SK-N-SH treated with all-trans-retinoic acid at 6 μM for 48 hours (cell line): ENCODE data around the gene RAB42.

Experiments
- ATAC-seq: fragments of 200-7000 bp; cut with Tn5 transposase; 3 replicates; pipeline ENCODE4 v1.9.1; 2020; ENCODE audit warnings: mild to moderate bottlenecking, moderate library complexity
- ARNTL ChIP-seq: fragments of 450-650 bp; formaldehyde crosslinking; IDR thresholded peaks from 2 replicates; pipeline ENCODE4 v1.5.0; 2020; ENCODE audit warnings: low read depth, mild to moderate bottlenecking, moderate library complexity, borderline replicate concordance
- BACH2 ChIP-seq: fragments of 250-450 bp; sonication (Bioruptor Pico); IDR thresholded peaks from 2 replicates; pipeline ENCODE4 v1.9.0; 2021; ENCODE audit warnings: mild to moderate bottlenecking, borderline replicate concordance
- CREB5 ChIP-seq: fragments of 250-450 bp; sonication (Bioruptor Pico); IDR thresholded peaks from 2 replicates; pipeline ENCODE4 v1.5.1; 2020; ENCODE audit warnings: low read depth, mild to moderate bottlenecking, moderate library complexity
- CSDC2 ChIP-seq: fragments of 250-450 bp; sonication (Bioruptor Pico); IDR thresholded peaks from 2 replicates; pipeline ENCODE4 v1.5.0; 2020; ENCODE audit warnings: mild to moderate bottlenecking, moderate library complexity
- CSRNP3 ChIP-seq: fragments of 250-450 bp; sonication (Bioruptor Pico); IDR thresholded peaks from 2 replicates; pipeline ENCODE4 v1.5.1; 2021; ENCODE audit warnings: mild to moderate bottlenecking, moderate library complexity
- ESRRG ChIP-seq: fragments of 250-450 bp; sonication (Bioruptor Pico); IDR thresholded peaks from 2 replicates; pipeline ENCODE4 v1.6.1; 2021; ENCODE audit warnings: mild to moderate bottlenecking
- GLIS3 ChIP-seq: fragments of 250-450 bp; sonication (Bioruptor Pico); IDR thresholded peaks from 2 replicates; pipeline ENCODE4 v1.5.0; 2020; ENCODE audit warnings: mild to moderate bottlenecking, moderate library complexity
- ISL1 ChIP-seq: fragments of 250-450 bp; sonication (Bioruptor Pico); IDR thresholded peaks from 2 replicates; pipeline ENCODE4 v2.1.2; 2022; ENCODE audit warnings: mild to moderate bottlenecking, moderate library complexity
- OSR1 ChIP-seq: fragments of 250-450 bp; sonication (Bioruptor Pico); IDR thresholded peaks from 2 replicates; pipeline ENCODE4 v1.8.0; 2022; ENCODE audit warnings: moderate library complexity, mild to moderate bottlenecking, inconsistent platforms
- PATZ1 ChIP-seq: fragments of 250-450 bp; sonication (Bioruptor Pico); IDR thresholded peaks from 2 replicates; pipeline ENCODE4 v1.8.0; 2020; ENCODE audit warnings: mild to moderate bottlenecking, moderate library complexity, borderline replicate concordance
- POU6F1 ChIP-seq: fragments of 250-450 bp; sonication (Bioruptor Pico); IDR thresholded peaks from 2 replicates; pipeline ENCODE4 v1.8.0; 2021; ENCODE audit warnings: low read depth, mild to moderate bottlenecking, moderate library complexity, borderline replicate concordance
- PPARA ChIP-seq: fragments of 250-450 bp; sonication (Bioruptor Pico); IDR thresholded peaks from 2 replicates; pipeline ENCODE4 v1.5.0; 2020; ENCODE audit warnings: mild to moderate bottlenecking, borderline replicate concordance
- RARB ChIP-seq: fragments of 250-450 bp; sonication (Bioruptor Pico); IDR thresholded peaks from 2 replicates; pipeline ENCODE4 v1.8.0; 2021; ENCODE audit warnings: mild to moderate bottlenecking, moderate library complexity
- SNAI2 ChIP-seq: fragments of 250-450 bp; sonication (Bioruptor Pico); IDR thresholded peaks from 2 replicates; pipeline ENCODE4 v1.5.0; 2020; ENCODE audit warnings: mild to moderate bottlenecking, moderate library complexity
- TCF4 ChIP-seq: fragments of 250-450 bp; sonication (Bioruptor Pico); IDR thresholded peaks from 2 replicates; pipeline ENCODE4 v1.8.0; 2021; ENCODE audit warnings: mild to moderate bottlenecking, moderate library complexity, borderline replicate concordance
- TOX ChIP-seq: fragments of 250-450 bp; sonication (Bioruptor Pico); IDR thresholded peaks from 2 replicates; pipeline ENCODE4 v1.8.0; 2021; ENCODE audit warnings: mild to moderate bottlenecking, moderate library complexity, borderline replicate concordance
- TSHZ2 ChIP-seq: fragments of 250-450 bp; sonication (Bioruptor Pico); IDR thresholded peaks from 2 replicates; pipeline ENCODE4 v1.5.0; 2020; ENCODE audit warnings: mild to moderate bottlenecking, moderate library complexity
- ZC3H10 ChIP-seq: fragments of 250-450 bp; sonication (Bioruptor Pico); IDR thresholded peaks from 2 replicates; pipeline ENCODE4 v1.5.1; 2021; ENCODE audit warnings: mild to moderate bottlenecking, moderate library complexity
- ZFP3 ChIP-seq: fragments of 250-450 bp; sonication (Bioruptor Pico); IDR thresholded peaks from 2 replicates; pipeline ENCODE4 v1.5.0; 2020; ENCODE audit warnings: mild to moderate bottlenecking, moderate library complexity
- ZFP30 ChIP-seq: fragments of 450-650 bp; formaldehyde crosslinking; IDR thresholded peaks from 2 replicates; pipeline ENCODE4 v1.5.0; 2022; ENCODE audit warnings: mild to moderate bottlenecking, moderate library complexity
- ZNF565 ChIP-seq: fragments of 450-650 bp; formaldehyde crosslinking; conservative IDR thresholded peaks from 2 replicates; pipeline ENCODE4 v1.5.0; 2020; ENCODE audit warnings: low read depth, mild to moderate bottlenecking, moderate library complexity
- ZNF70 ChIP-seq: fragments of 450-650 bp; formaldehyde crosslinking; IDR thresholded peaks from 2 replicates; pipeline ENCODE4 v1.5.0; 2020; ENCODE audit warnings: mild to moderate bottlenecking, moderate library complexity
- ZNF8 ChIP-seq: fragments of 450-650 bp; formaldehyde crosslinking; IDR thresholded peaks from 2 replicates; pipeline ENCODE4 v1.5.0; 2020; ENCODE audit warnings: mild to moderate bottlenecking, moderate library complexity

RAB42 gene

GRCh38 chr1:28578696-28579218, 13.3 kb upstream of the RAB42 start:
- no peak for ATAC-seq

GRCh38 chr1:28579401-28579800, 12.7 kb upstream of the RAB42 start:
- TF ChIP-seq CREB5 (CRISPR knock-in tag) = no peak
- no peak for TF ChIP-seq ZNF70 (CRISPR knock-in tag)
- no peak for TF ChIP-seq CSRNP3
- no peak for TF ChIP-seq TOX (CRISPR knock-in tag)
- TF ChIP-seq ESRRG (CRISPR knock-in tag) = no peak
- no peak for TF ChIP-seq PATZ1 (CRISPR knock-in tag)
- TF ChIP-seq POU6F1 (CRISPR knock-in tag) = no peak
- no peak for TF ChIP-seq ARNTL (CRISPR knock-in tag)
- TF ChIP-seq ZFP30 (CRISPR knock-in tag) = no peak
- TF ChIP-seq PPARA (CRISPR knock-in tag) = no peak
- no peak for TF ChIP-seq GLIS3
- no peak for TF ChIP-seq SNAI2 (CRISPR knock-in tag)
- TF ChIP-seq CSDC2 = no peak
- TF ChIP-seq OSR1 (CRISPR knock-in tag) = no peak
- TF ChIP-seq TCF4 (CRISPR knock-in tag) = no peak
- TF ChIP-seq BACH2 (CRISPR knock-in tag) = no peak
- TF ChIP-seq ZNF8 (CRISPR knock-in tag) = no peak
- TF ChIP-seq ZFP3 = no peak
- no peak for TF ChIP-seq RARB (CRISPR knock-in tag)
- TF ChIP-seq TSHZ2 = no peak
- ATAC-seq = no peak

More at GRCh38 chr1:28578696-28579218, 13.3 kb upstream of the RAB42 start:
- TF ChIP-seq ZNF565 (CRISPR knock-in tag) (no peak), BACH2 (CRISPR knock-in tag) (no peak), ZC3H10 (CRISPR knock-in tag) (no peak), SNAI2 (CRISPR knock-in tag) (no peak), CSDC2 (no peak), ZNF8 (CRISPR knock-in tag) (no peak), PPARA (CRISPR knock-in tag) (no peak), OSR1 (CRISPR knock-in tag) (no peak), POU6F1 (CRISPR knock-in tag) (no peak), ISL1 (CRISPR knock-in tag) (no peak), ESRRG (CRISPR knock-in tag) (no peak), ZFP3 (no peak), ARNTL (CRISPR knock-in tag) (no peak), PATZ1 (CRISPR knock-in tag) (no peak)
- TF ChIP-seq, all 23 proteins: peak for 0
